Measurements from ENCODE around the gene JUP.

Gene JUP

DNA sequence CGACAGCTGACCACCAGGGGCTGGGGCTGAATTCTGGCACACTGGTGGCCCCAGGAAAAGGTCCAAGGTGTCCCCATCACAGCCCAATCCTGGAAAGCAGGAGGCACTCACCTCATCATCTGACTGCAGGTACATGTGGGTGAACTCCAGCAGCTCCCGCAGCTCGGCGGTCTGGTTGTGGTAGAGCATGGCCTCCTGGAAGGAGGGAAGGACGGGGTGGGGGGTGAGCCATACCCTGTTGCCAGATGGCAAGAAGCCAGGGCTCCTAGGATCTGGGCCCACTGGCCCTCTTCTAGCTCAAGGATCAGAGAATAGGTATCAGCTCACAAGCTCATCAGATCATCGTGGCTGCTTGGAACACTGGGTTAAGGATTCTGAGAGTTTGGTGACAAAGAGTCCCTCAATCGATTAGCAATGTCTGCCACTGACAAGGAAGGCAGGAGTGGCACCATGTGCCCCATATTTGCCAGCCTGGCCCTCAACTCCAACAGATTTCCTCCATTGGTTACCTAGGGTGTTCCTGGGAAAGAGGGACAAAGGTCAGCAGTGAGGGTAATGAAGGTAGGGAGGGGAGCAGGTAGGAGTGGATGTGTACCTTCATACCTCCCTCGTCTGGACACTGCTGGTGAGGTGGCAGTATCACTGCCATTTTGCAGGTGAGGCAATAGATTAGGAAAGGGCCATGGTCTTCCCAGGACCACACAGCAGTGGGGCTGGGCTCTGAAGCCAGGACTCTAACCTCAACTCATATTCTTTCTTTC, 20.4 kb upstream of the JUP start:
- no peak for DNase-seq

GRCh38 chr17:41803049-41804020, 16.8 kb upstream of the JUP start:
- DNase-seq: no peak

GRCh38 chr17:41801374-41802271, 15.1 kb upstream of the JUP start:
- DNase-seq: peak; percentile 70

GRCh38 chr17:41800601-41801373, 14.3 kb upstream of the JUP start:
- DNase-seq: no peak

GRCh38 chr17:41799366-41799765, 12.9 kb upstream of the JUP start:
- DNase-seq: no peak

- no peak for DNase-seq
Observed at GRCh38 chr17:41797377-41797776, 10.9 kb upstream of the JUP start.

DNA sequence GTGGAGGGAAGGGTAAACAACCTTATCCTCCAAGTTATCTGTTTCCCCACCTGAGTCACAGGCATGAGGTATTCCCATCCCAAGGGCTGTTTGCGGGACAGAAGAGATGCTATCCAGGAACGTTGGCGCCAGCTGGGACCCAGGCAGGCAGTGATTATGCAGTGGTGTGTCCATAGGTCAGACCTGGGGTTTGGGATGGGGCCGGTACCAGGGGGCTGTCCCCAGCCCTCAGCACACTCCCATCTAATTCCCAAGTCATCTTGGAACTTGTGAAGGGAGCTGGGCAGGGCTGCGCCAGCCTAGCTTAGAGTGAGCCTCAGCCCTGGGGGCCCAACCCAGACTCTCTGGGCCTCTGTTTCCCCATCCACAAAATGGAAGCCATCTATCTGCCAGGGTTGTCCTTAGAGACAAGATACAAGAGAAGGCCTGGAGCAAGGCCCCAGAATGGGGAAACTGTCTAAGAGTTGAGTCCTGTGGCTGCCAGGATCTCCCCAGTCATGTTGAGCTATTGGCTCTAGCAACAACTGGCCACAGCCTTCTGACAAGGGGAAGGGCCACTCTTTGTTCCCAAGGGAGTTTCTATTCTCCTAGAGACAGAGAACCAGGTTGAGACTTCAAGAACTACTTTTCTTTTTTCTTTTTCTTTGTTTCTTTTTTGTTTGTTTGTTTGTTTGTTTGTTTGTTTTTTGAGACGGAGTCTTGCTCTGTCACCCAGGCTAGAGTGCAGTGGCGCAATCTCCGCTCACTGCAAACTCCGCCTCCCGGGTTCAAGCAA, 9.8 kb upstream of the JUP start:
- no peak for DNase-seq

DNA sequence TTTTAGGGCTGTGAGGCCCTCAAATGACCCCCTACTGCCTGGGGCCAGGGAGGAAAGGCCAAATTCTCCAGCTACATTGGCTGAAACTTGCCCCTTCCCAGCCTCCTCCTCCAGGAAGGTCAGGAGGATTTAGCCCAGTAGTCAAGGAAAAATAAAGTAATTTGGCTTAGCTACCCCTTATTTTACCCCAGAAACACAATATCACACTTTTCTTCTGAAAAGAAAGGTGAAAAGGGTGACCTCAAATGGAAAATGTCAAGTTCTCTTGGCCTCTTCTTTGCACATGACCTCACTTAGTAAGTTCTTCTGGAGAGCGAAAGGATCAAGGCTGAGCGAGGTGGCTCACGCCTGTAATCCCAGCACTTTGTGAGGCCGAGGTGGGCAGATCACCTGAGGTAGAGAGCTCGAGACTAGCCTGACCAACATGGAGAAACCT, 8.0 kb upstream of the JUP start:
- DNase-seq: no peak

- DNase-seq: no peak
Observed at GRCh38 chr17:41793784-41794539, 7.5 kb upstream of the JUP start.

DNA sequence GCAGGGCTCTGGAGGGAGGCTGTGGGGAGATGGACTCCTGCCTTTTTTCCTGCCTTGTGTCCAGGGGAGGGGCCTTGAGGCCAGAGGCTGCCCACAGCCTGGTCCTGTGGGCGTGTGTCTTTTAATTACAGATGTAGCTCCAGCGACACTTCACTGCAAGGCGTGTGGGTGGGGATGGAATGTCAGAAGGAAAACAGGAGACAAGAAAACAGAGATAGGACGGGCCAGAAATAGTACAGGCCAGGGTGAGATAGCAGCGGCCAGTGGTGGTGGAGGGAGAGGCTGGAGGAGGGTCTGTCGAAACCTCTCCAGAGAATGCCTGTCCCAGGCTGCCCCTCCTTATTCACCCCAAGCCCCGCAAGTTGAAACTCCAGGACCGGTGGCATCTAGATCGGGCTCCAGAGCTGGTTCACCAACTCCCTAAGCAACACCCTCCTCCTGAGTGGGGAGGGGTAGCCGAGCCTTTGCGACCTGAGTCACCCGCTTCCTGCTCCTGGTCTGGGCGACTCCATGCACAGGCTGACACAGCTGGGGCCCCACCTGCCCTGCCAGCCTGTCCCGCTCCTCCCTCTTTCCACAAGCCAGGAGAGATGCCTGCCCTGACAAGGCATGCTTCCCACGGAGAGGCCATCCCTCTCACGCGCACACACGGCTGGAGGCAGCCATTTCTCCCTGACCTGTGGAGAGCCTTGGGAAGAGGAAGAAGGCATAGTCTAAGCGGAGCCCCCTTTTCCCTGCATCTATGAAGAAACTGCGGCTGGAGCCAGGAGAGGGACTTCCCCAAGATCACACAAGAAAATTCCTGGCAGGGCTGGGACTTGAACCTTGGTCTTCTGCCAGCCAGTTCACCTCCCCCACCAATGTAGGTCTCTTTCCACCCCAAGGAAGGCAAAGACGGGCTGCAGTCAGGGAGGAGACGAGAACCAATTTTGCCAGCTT, 6.6 kb upstream of the JUP start:
- DNase-seq: no peak

- DNase-seq: no peak
Observed at GRCh38 chr17:41787021-41787418, 509 bp upstream of the JUP start.

DNA sequence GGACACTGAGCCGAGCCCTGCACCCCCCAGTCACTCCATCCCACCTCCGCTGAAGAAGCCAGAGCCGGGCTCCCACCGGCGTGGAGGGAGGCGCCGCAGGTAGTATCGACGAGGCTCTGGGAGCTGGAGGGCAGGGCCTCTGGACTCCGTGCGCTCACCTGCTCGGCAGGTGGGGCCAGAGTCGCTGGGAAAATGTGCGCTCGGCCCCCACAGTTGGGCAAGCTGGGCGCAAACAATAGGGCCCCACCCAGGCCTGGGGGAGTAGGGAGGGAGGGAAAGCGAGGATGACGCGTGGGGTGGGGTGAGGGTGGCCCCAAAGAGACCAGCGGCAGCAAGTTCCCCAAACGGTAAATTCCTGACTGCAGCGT, 668 bp downstream of the JUP start:
- no peak for DNase-seq

- DNase-seq: no peak
Observed at GRCh38 chr17:41785091-41785858, 1.2 kb downstream of the JUP start.

GRCh38 chr17:41784207-41784744, 2.2 kb downstream of the JUP start:
- no peak for DNase-seq

DNA sequence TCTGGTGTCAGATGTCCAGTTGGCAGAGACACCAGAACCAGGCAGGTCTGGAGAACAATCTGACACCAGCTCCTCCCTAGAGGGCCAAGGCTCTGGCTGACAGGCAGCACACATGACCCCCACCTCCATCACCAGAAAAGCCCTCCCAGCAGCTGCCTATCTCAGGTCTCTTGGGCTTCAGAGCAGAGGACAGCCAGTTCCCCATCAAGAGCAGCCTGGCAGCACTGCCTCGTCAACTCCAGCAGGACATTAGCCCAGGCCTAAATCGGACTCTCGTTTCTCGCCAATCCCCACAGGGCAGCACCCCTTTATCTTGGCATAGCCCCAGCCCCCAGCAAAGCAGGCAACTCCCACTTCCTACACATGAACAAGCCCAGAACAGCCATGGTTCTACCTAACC, 4.4 kb downstream of the JUP start:
- DNase-seq: no peak

DNA sequence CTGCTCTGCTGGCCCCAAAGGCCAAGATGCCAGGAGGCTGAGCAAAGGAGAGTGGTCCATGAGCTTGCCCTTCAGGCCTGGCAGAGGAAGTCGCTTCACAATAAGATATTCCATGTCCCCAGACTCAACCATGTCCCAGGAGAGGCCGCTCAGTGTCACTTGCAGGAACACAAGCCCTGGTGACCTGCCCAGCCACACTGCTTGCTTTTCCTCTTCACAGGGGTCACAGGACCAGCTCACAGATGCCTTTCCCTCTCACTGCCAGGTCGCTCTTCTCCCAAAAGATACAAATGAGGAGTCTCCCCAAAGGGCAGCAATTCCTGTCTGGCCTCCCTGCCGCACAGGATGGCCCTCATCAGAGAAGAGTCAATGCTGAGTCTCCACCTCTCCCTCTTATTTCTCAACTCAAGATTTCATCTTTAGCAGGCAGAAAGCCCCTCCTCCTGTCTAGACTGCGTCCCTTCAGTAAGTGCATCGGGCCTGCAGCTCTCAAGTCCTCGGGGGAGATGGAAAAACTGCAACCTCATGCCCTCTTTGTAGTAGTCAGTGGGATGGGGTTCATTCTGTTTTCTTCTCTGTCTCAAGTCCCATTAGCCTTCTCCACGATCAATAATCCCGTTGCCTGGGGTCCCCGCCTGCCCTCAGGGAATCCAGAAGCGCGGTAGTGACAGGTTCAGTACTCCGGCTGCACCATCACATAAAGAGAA, 5.0 kb downstream of the JUP start:
- DNase-seq: no peak

GRCh38 chr17:41779954-41780353, 6.6 kb downstream of the JUP start:
- no peak for DNase-seq
